Neuronal stem cell (in vitro differentiated cells): ENCODE results near the gene SOWAHD.
A peak's percentile ranks its signal among the peaks of the same experiment; 100 is the strongest.
"Not testable (repeated sequence)": the region's sequence is repeated elsewhere in the genome, so short reads cannot be mapped to it uniquely, and the experiment has no call there.

Experiments used
- DNase-seq: peaks from one replicate; pipeline ENCODE4 v3.0.0-alpha.2; 2013; ENCODE audit warnings: low spot score
- H2AFZ ChIP-seq: one replicate; pipeline ENCODE4 v1.6.1; 2013; ENCODE audit warnings: mild to moderate bottlenecking, low read length, inconsistent platforms
- H2AK5ac ChIP-seq: 2 replicates; pipeline ENCODE4 v1.6.1; 2013; ENCODE audit warnings: low read depth, mild to moderate bottlenecking, inconsistent platforms, low read length, moderate library complexity, mixed read lengths
- H2BK120ac ChIP-seq: 2 replicates; pipeline ENCODE4 v1.6.1; 2013; ENCODE audit warnings: low read depth, mild to moderate bottlenecking, inconsistent platforms, low read length, moderate library complexity, mixed read lengths
- H2BK12ac ChIP-seq: one replicate; pipeline ENCODE4 v1.6.1; 2013; ENCODE audit warnings: low read length, inconsistent platforms
- H2BK15ac ChIP-seq: 2 replicates; pipeline ENCODE4 v1.6.1; 2013; ENCODE audit warnings: mild to moderate bottlenecking, low read length, inconsistent platforms, mixed read lengths
- H2BK5ac ChIP-seq: one replicate; pipeline ENCODE4 v1.6.1; 2013; ENCODE audit warnings: inconsistent platforms, mild to moderate bottlenecking, low read length, moderate library complexity
- H3K14ac ChIP-seq: one replicate; pipeline ENCODE4 v1.6.1; 2013; ENCODE audit warnings: low read length, inconsistent platforms
- H3K18ac ChIP-seq: 2 replicates; pipeline ENCODE4 v1.6.1; 2013; ENCODE audit warnings: low read length, inconsistent platforms
- H3K23ac ChIP-seq: 2 replicates; pipeline ENCODE4 v1.6.1; 2013; ENCODE audit warnings: low read depth, mild to moderate bottlenecking, mixed read lengths, low read length, inconsistent platforms; ENCODE audit not compliant: poor library complexity
- H3K27ac ChIP-seq: replicated peaks from 3 replicates; pipeline ENCODE4 v1.5.1; 2013; ENCODE audit warnings: low read length, inconsistent platforms
- H3K27me3 ChIP-seq, 3 experiments: 2 replicates each; pipeline ENCODE4 v1.6.1; 2013; ENCODE audit warnings: low read length in 3 of 3, mild to moderate bottlenecking in 2 of 3, inconsistent platforms in 1 of 3, low read depth in 1 of 3, mixed read lengths in 1 of 3, moderate library complexity in 1 of 3; ENCODE audit not compliant: control insufficient read depth in 3 of 3, insufficient read depth in 3 of 3
- H3K36me3 ChIP-seq, 2 donors: replicated peaks in 1 of 2; 2 replicates each; pipeline ENCODE4 v1.6.1; 2013; ENCODE audit warnings: low read length in 2 of 2; ENCODE audit not compliant: control insufficient read depth in 2 of 2, insufficient read depth in 2 of 2
- H3K4ac ChIP-seq: 2 replicates; pipeline ENCODE4 v1.6.1; 2013; ENCODE audit warnings: inconsistent platforms, mild to moderate bottlenecking, low read length, moderate library complexity
- H3K4me1 ChIP-seq, 2 donors: 1 replicate in 1 of 2; 2 replicates in 1 of 2; pipeline ENCODE4 v1.6.1; 2013; ENCODE audit warnings: low read length in 2 of 2, low read depth in 1 of 2; ENCODE audit not compliant: control insufficient read depth in 2 of 2, insufficient read depth in 1 of 2
- H3K4me2 ChIP-seq: one replicate; pipeline ENCODE4 v1.6.1; 2013; ENCODE audit warnings: mild to moderate bottlenecking, low read length, inconsistent platforms; ENCODE audit not compliant: insufficient read depth, poor library complexity, severe bottlenecking
- H3K4me3 ChIP-seq, 2 donors: 2 replicates each; pipeline ENCODE4 v1.5.1; 2013; ENCODE audit warnings: low read length in 2 of 2, mild to moderate bottlenecking in 2 of 2, inconsistent platforms in 1 of 2, moderate library complexity in 1 of 2
- H3K79me1 ChIP-seq: one replicate; pipeline ENCODE4 v1.6.1; 2013; ENCODE audit warnings: low read depth, mild to moderate bottlenecking, inconsistent platforms, low read length, moderate library complexity
- H3K9ac ChIP-seq: one replicate; pipeline ENCODE4 v1.6.1; 2013; ENCODE audit warnings: mild to moderate bottlenecking, low read depth, low read length, inconsistent platforms; ENCODE audit not compliant: poor library complexity
- H3K9me3 ChIP-seq, 2 donors: replicated peaks in 1 of 2; 2 replicates each; pipeline versions ENCODE3 to v1.6.1; 2013; ENCODE audit warnings: low read length in 2 of 2, mild to moderate bottlenecking in 2 of 2, inconsistent platforms in 1 of 2, low read depth in 1 of 2, mixed read lengths in 1 of 2, moderate library complexity in 1 of 2; ENCODE audit not compliant: control insufficient read depth in 2 of 2, insufficient read depth in 1 of 2
- H4K8ac ChIP-seq: one replicate; pipeline ENCODE4 v1.6.1; 2013; ENCODE audit warnings: low read depth, mild to moderate bottlenecking, inconsistent platforms, low read length, moderate library complexity
- H4K91ac ChIP-seq: one replicate; pipeline ENCODE4 v1.6.1; 2013; ENCODE audit warnings: low read length, low read depth, mild to moderate bottlenecking, inconsistent platforms; ENCODE audit not compliant: poor library complexity
- WGBS, 2 donors: extraction: QIAGEN DNeasy Blood & Tissue Kit; methylation state at CpG; one replicate each; pipeline ENCODE4 v1.1.7; 2013; ENCODE audit warnings: missing lambda C conversion rate in 2 of 2, mixed read lengths in 1 of 2; ENCODE audit not compliant: insufficient read length in 2 of 2, insufficient replicate concordance in 1 of 2; ENCODE audit errors: extremely low coverage in 2 of 2; 5-methylcytosine and 5-hydroxymethylcytosine counted together

Gene SOWAHD

DNA sequence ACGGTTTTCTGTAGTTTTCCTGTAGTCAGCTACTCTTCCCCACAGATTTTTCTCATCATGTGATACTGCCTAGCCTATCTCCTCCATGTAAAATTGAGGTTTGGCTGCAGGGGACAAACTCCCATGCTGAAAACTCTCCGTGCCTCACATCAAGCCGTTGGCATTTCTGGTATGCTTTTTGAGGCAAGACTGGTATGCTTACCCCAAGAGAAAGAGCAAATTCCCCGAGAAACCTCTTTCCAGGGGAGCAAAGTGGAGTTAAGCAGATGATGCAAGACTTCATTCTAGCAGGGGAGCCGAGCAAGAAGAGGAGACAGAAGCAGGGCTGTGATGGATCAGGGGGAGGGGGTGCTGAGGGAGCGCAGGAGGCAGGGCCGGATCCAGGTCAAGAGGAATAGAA, 4.8 kb downstream of the SOWAHD start:
- no peak overlapping the region for H3K27ac ChIP-seq
- H2BK15ac ChIP-seq = no peak overlapping the region

GRCh38 chrX:119763836-119764387, 5.5 kb downstream of the SOWAHD start:
- Histone ChIP-seq H3K9me3 (no peaks in the 10 kb centered on the region), H2AK5ac (no peak overlapping the region), H3K4me1 (no peaks in the 10 kb centered on the region), H3K18ac (no peak overlapping the region), H3K14ac (no peak overlapping the region), H3K23ac (no peak overlapping the region), H3K27ac (no peak overlapping the region), H2BK12ac (no peak overlapping the region), H2BK15ac (no peak overlapping the region), H3K4ac (no peak overlapping the region), H2BK5ac (no peak overlapping the region), H3K4me3 (no peak overlapping the region), H3K27me3 (peaks cover 3 to 14% (median 6%) of the 10 kb centered on the region in 3 experiments), H4K91ac (no peak overlapping the region), H4K8ac (no peak overlapping the region), H3K9ac (no peak overlapping the region), H2BK120ac (no peak overlapping the region), H3K79me1 (no peaks in the 10 kb centered on the region), H2AFZ (no peak overlapping the region), H3K36me3 (no peaks in the 10 kb centered on the region), H3K4me2 (no peak overlapping the region)
- WGBS, 2 donors = no CpG with 5 or more reads among the region's 6 CpGs
- DNase-seq = no peak

More for the DNA sequence above, 4.8 kb downstream of the SOWAHD start:
- no peak overlapping the region for H4K8ac ChIP-seq
- no peak overlapping the region for H3K4me2 ChIP-seq
- WGBS, 2 donors = no CpG with 5 or more reads among the region's 7 CpGs
- no peak for DNase-seq
- H3K18ac ChIP-seq = no peak overlapping the region
- peaks cover 4 to 22% (median 6%) of the 10 kb centered on the region in 3 experiments for H3K27me3 ChIP-seq
- H3K9ac ChIP-seq = no peak overlapping the region
- no peak overlapping the region for H2AK5ac ChIP-seq
- no peaks in the 10 kb centered on the region for H3K79me1 ChIP-seq
- H2BK120ac ChIP-seq = no peak overlapping the region
- H3K9me3 ChIP-seq = no peaks in the 10 kb centered on the region
- no peaks in the 10 kb centered on the region for H3K4me1 ChIP-seq
- no peak overlapping the region for H3K4me3 ChIP-seq
- no peak overlapping the region for H3K4ac ChIP-seq
- no peak overlapping the region for H2BK12ac ChIP-seq
- H3K36me3 ChIP-seq = no peaks in the 10 kb centered on the region
- no peak overlapping the region for H3K23ac ChIP-seq
- H2BK5ac ChIP-seq = no peak overlapping the region
- H3K14ac ChIP-seq = no peak overlapping the region
- peak overlapping the region; percentile 45 for H2AFZ ChIP-seq
- no peak overlapping the region for H4K91ac ChIP-seq

DNA sequence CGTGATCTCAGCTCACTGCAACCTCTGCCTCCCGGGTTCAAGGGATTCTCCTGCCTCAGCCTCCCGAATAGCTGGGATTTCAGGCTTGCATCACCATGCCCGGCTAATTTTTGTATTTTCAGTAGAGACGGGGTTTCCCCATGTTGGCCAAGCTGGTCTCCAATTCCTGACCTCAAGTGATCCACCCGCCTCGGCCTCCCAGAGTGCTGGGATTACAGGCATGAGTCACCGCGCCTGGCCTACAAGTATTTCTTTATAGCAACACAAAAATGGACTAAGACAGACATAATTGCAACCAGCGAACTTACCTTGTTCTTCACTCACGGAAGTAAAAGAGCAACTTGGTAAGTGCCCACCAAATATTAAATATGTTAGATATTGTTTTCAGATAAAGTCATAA, 10.0 kb downstream of the SOWAHD start:
- not testable (repeated sequence) for H2BK15ac ChIP-seq, H3K23ac ChIP-seq, H3K9me3 ChIP-seq, H2BK120ac ChIP-seq, DNase-seq, H3K4me2 ChIP-seq, H2BK12ac ChIP-seq, H4K8ac ChIP-seq, H2AFZ ChIP-seq, H3K4ac ChIP-seq, H2BK5ac ChIP-seq, H3K36me3 ChIP-seq, H3K4me1 ChIP-seq, H3K9ac ChIP-seq, H3K79me1 ChIP-seq, H3K27ac ChIP-seq, H3K18ac ChIP-seq, H3K14ac ChIP-seq, H3K27me3 ChIP-seq, H3K4me3 ChIP-seq, H2AK5ac ChIP-seq, H4K91ac ChIP-seq
- no CpG with 5 or more reads among the region's 11 CpGs for WGBS, 2 donors

DNA sequence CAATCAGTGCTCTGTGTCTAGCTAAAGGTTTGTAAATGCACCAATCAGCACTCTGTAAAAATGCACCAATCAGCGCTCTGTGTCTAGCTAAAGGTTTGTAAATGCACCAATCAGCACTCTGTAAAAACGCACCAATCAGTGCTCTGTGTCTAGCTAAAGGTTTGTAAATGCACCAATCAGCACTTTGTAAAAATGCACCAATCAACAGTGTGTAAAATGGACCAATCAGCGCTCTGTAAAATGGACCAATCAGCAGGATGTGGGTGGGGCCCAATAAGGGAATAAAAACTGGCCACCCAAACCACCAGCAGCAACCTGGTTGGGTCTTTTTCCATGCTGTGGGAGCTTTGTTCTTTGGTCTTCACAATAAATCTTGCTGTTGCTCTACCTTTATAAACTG, 11.0 kb downstream of the SOWAHD start:
- H3K4me1 ChIP-seq = not testable (repeated sequence)

More for the DNA sequence above, 11.0 kb downstream of the SOWAHD start:
- not testable (repeated sequence) for H3K23ac ChIP-seq, H4K91ac ChIP-seq, H2BK5ac ChIP-seq, H2BK15ac ChIP-seq, H3K79me1 ChIP-seq, H3K14ac ChIP-seq, H2BK12ac ChIP-seq, H3K18ac ChIP-seq, H3K27ac ChIP-seq, H2AK5ac ChIP-seq, H3K9ac ChIP-seq, H4K8ac ChIP-seq, H3K4me3 ChIP-seq, H3K9me3 ChIP-seq, H2BK120ac ChIP-seq, H2AFZ ChIP-seq, DNase-seq, H3K4ac ChIP-seq, H3K4me2 ChIP-seq, H3K27me3 ChIP-seq, H3K36me3 ChIP-seq
- no CpG with 5 or more reads among the region's 3 CpGs for WGBS, 2 donors
